GM23248 (cell line): ENCODE measurements around the gene PRDM10. TPM values are rescaled to one million over a fixed set of nuclear protein-coding genes. Genes with fewer than 3 reads are reported as not detected.

Source experiments
- DNase-seq: peaks from one replicate; pipeline ENCODE4 v3.0.0-alpha.2; 2015
- H2AFZ ChIP-seq: fragments of 200-600 bp; sonication (generic); 2 replicates; pipeline ENCODE4 v1.6.1; 2016; ENCODE audit warnings: antibody characterized with exemption
- H3F3A ChIP-seq: fragments of 200-600 bp; sonication (generic); 2 replicates; pipeline ENCODE4 v1.6.1; 2016; ENCODE audit warnings: mild to moderate bottlenecking, antibody characterized with exemption, mixed run types; ENCODE audit not compliant: insufficient read depth
- H3K27ac ChIP-seq: fragments of 200-600 bp; sonication (generic); 2 replicates; pipeline ENCODE4 v1.5.1; 2016; ENCODE audit warnings: mild to moderate bottlenecking
- H3K27me3 ChIP-seq: fragments of 200-600 bp; sonication (generic); replicated peaks from 2 replicates; pipeline ENCODE4 v1.6.1; 2016; ENCODE audit warnings: mild to moderate bottlenecking; ENCODE audit not compliant: insufficient read depth
- H3K36me3 ChIP-seq: fragments of 200-600 bp; sonication (generic); 2 replicates; pipeline ENCODE4 v1.6.1; 2016; ENCODE audit warnings: low read depth, mild to moderate bottlenecking
- H3K4me1 ChIP-seq: fragments of 200-600 bp; sonication (generic); 2 replicates; pipeline ENCODE4 v1.6.1; 2016; ENCODE audit warnings: mild to moderate bottlenecking; ENCODE audit not compliant: insufficient read depth
- H3K4me2 ChIP-seq: fragments of 200-600 bp; sonication (generic); one replicate; pipeline ENCODE4 v1.6.1; 2016; ENCODE audit warnings: mild to moderate bottlenecking; ENCODE audit not compliant: unreplicated experiment
- H3K4me3 ChIP-seq: fragments of 200-600 bp; sonication (generic); 2 replicates; pipeline ENCODE4 v1.5.1; 2016; ENCODE audit warnings: mild to moderate bottlenecking
- H3K79me2 ChIP-seq: fragments of 200-600 bp; sonication (generic); 2 replicates; pipeline ENCODE4 v1.6.1; 2016; ENCODE audit warnings: mild to moderate bottlenecking; ENCODE audit not compliant: insufficient read depth
- H3K9ac ChIP-seq: fragments of 200-600 bp; sonication (generic); 2 replicates; pipeline ENCODE4 v1.6.1; 2016; ENCODE audit warnings: mild to moderate bottlenecking
- H3K9me2 ChIP-seq: fragments of 200-600 bp; sonication (generic); 2 replicates; pipeline ENCODE4 v1.6.1; 2016; ENCODE audit warnings: mixed run types, mild to moderate bottlenecking, moderate library complexity; ENCODE audit not compliant: insufficient read depth
- H3K9me3 ChIP-seq: fragments of 200-600 bp; sonication (generic); one replicate; pipeline ENCODE4 v1.6.1; 2017; ENCODE audit warnings: low read depth
- H4K20me1 ChIP-seq: fragments of 200-600 bp; sonication (generic); 2 replicates; pipeline ENCODE4 v1.6.0; 2016; ENCODE audit not compliant: insufficient read depth
- EZH2 ChIP-seq: fragments of 200-600 bp; sonication (generic); IDR thresholded peaks from 2 replicates; pipeline ENCODE4 v1.6.1; 2018; ENCODE audit warnings: antibody characterized with exemption, mild to moderate bottlenecking; ENCODE audit not compliant: insufficient read depth, poor library complexity, severe bottlenecking
- EZH2phosphoT487 ChIP-seq: fragments of 200-600 bp; sonication (generic); IDR thresholded peaks from 2 replicates; pipeline ENCODE4 v1.6.1; 2018; ENCODE audit warnings: antibody characterized with exemption, moderate library complexity, mild to moderate bottlenecking, low read depth; ENCODE audit not compliant: insufficient read depth
- WGBS, 2 experiments: methylation state at CpG; one replicate each; pipeline ENCODE4 v1.1.6; 2015 to 2017; ENCODE audit warnings: low lambda C conversion rate in 2 of 2, low coverage in 1 of 2; ENCODE audit errors: missing lambda C conversion rate in 2 of 2; 5-methylcytosine and 5-hydroxymethylcytosine counted together
- in situ Hi-C: fragments of 300-500 bp; cut with MboI; formaldehyde crosslinking; loops from 2 replicates; pipeline ENCODE4 v1.15.0; 2020
- polyA plus RNA-seq: library from polyadenylated mRNA; unstranded; fragments of >200 nt; fragmentation: Nextera tagmentation; extraction: Ambion mirVana; gene quantifications from 2 replicates; pipeline ENCODE4 v1.2.1, GENCODE V29; 2016
- total RNA-seq: library from RNA; depleted of rRNA; stranded (reverse); fragments of >200 nt; shearing (Covaris generic); gene quantifications from 2 replicates; pipeline ENCODE4 v1.2.3, GENCODE V29; 2014

PRDM10 gene
- total and polyA plus RNA-seq, 2 experiments from 2014 or later: 2.9 to 4.6 TPM

- H3K4me3 ChIP-seq: no peak overlapping the region
Measured at GRCh38 chr11:130031056-130031455, 28.4 kb upstream of the PRDM10 start.

GRCh38 chr11:130029137-130029536 is 26.5 kb upstream of the PRDM10 start:
- in situ Hi-C loops: no loop called here
- Histone ChIP-seq H3K36me3 (no peaks in the 10 kb centered on the region), H3K4me1 (peaks cover 10% of the 10 kb centered on the region), H3K9me3 (no peaks in the 10 kb centered on the region), H3K9ac (no peak overlapping the region), H3K27ac (no peak overlapping the region), H3K79me2 (no peaks in the 10 kb centered on the region), H3K4me2 (no peak overlapping the region), H2AFZ (no peak overlapping the region), H3K27me3 (no peaks in the 10 kb centered on the region), H4K20me1 (no peaks in the 10 kb centered on the region), H3K4me3 (no peak overlapping the region), H3F3A (peaks cover 13% of the 10 kb centered on the region; the same call in 1 of the 2 replicates), H3K9me2 (no peaks in the 10 kb centered on the region)
- TF ChIP-seq EZH2phosphoT487 (no peak), EZH2 (no peak)
- 84 to 86% methylated on average over 3 of the region's 3 CpGs for WGBS, 2 experiments
- DNase-seq: no peak

More at GRCh38 chr11:130031056-130031455, 28.4 kb upstream of the PRDM10 start:
- Histone ChIP-seq H3K79me2 (no peaks in the 10 kb centered on the region), H3F3A (peaks cover 5% of the 10 kb centered on the region; the same call in 1 of the 2 replicates), H3K27ac (no peak overlapping the region), H3K9me3 (no peaks in the 10 kb centered on the region), H3K27me3 (no peaks in the 10 kb centered on the region), H3K9me2 (no peaks in the 10 kb centered on the region), H3K9ac (no peak overlapping the region), H3K4me2 (no peak overlapping the region), H3K4me1 (peaks cover 4% of the 10 kb centered on the region; the same call in 1 of the 2 replicates), H4K20me1 (no peaks in the 10 kb centered on the region), H3K36me3 (no peaks in the 10 kb centered on the region), H2AFZ (no peak overlapping the region)
- 94 to 100% methylated on average over 1 of the region's 1 CpG for WGBS, 2 experiments
- in situ Hi-C loops: no loop called here
- no peak for TF ChIP-seq EZH2
- no peak for TF ChIP-seq EZH2phosphoT487
- no peak for DNase-seq

- in situ Hi-C loops: no loop called here
- Histone ChIP-seq H3K4me3 (no peak overlapping the region), H3K79me2 (no peaks in the 10 kb centered on the region), H3K9me3 (no peaks in the 10 kb centered on the region), H3K4me1 (peaks cover 25% of the 10 kb centered on the region), H2AFZ (no peak overlapping the region), H3K9ac (no peak overlapping the region), H3K36me3 (no peaks in the 10 kb centered on the region), H3K27ac (no peak overlapping the region), H4K20me1 (no peaks in the 10 kb centered on the region), H3F3A (peaks cover 21% of the 10 kb centered on the region), H3K4me2 (no peak overlapping the region), H3K9me2 (no peaks in the 10 kb centered on the region), H3K27me3 (no peaks in the 10 kb centered on the region)
- no peak for TF ChIP-seq EZH2phosphoT487
- no peak for TF ChIP-seq EZH2
- 100% methylated on average over 1 of the region's 1 CpG for WGBS, 2 experiments
- DNase-seq: no peak
Measured at GRCh38 chr11:130025371-130025770, 22.7 kb upstream of the PRDM10 start.

GRCh38 chr11:130024361-130024760 is 21.7 kb upstream of the PRDM10 start:
- peaks cover 23% of the 10 kb centered on the region for H3F3A ChIP-seq
- peak overlapping the region; percentile 9; the same call in 1 of the 2 replicates for H3K27ac ChIP-seq
- peak; percentile 58 for DNase-seq
- peak overlapping the region; percentile 11 for H3K4me2 ChIP-seq
- H4K20me1 ChIP-seq: no peaks in the 10 kb centered on the region
- H2AFZ ChIP-seq: no peak overlapping the region
- no peaks in the 10 kb centered on the region for H3K36me3 ChIP-seq
- TF ChIP-seq EZH2: no peak
- no peak for TF ChIP-seq EZH2phosphoT487
- H3K27me3 ChIP-seq: no peaks in the 10 kb centered on the region
- no peak overlapping the region for H3K4me3 ChIP-seq
- H3K9me2 ChIP-seq: no peaks in the 10 kb centered on the region
- no peaks in the 10 kb centered on the region for H3K9me3 ChIP-seq
- in situ Hi-C loops: no loop called here
- H3K9ac ChIP-seq: no peak overlapping the region
- H3K79me2 ChIP-seq: no peaks in the 10 kb centered on the region
- peaks cover 25% of the 10 kb centered on the region for H3K4me1 ChIP-seq
- WGBS, 2 experiments: 4 to 6% methylated on average over 1 of the region's 1 CpG

- no peaks in the 10 kb centered on the region for H3K9me2 ChIP-seq
- in situ Hi-C loops: no loop called here
- peaks cover 23% of the 10 kb centered on the region for H3F3A ChIP-seq
- H3K36me3 ChIP-seq: no peaks in the 10 kb centered on the region
- H3K4me1 ChIP-seq: peaks cover 21% of the 10 kb centered on the region
- no peak overlapping the region for H2AFZ ChIP-seq
- no peaks in the 10 kb centered on the region for H3K27me3 ChIP-seq
- no peak overlapping the region for H3K4me3 ChIP-seq
- TF ChIP-seq EZH2 (no peak), EZH2phosphoT487 (no peak)
- H3K27ac ChIP-seq: peak overlapping the region; percentile 43
- peak; percentile 60 for DNase-seq
- H3K9ac ChIP-seq: no peak overlapping the region
- peak overlapping the region; percentile 62 for H3K4me2 ChIP-seq
- H4K20me1 ChIP-seq: no peaks in the 10 kb centered on the region
- 4 to 5% methylated on average over 2 of the region's 2 CpGs for WGBS, 2 experiments
- no peaks in the 10 kb centered on the region for H3K9me3 ChIP-seq
- H3K79me2 ChIP-seq: no peaks in the 10 kb centered on the region
Measured at GRCh38 chr11:130023204-130023603, 20.6 kb upstream of the PRDM10 start.
